ENCODE measurements around the gene DUSP2. TPM values are rescaled to one million over a fixed set of nuclear protein-coding genes. Genes with fewer than 3 reads are reported as not detected.

Gene DUSP2
- total and polyA plus RNA-seq, 2 experiments from 2014 or later: 0.89 to 2.2 TPM

DNA sequence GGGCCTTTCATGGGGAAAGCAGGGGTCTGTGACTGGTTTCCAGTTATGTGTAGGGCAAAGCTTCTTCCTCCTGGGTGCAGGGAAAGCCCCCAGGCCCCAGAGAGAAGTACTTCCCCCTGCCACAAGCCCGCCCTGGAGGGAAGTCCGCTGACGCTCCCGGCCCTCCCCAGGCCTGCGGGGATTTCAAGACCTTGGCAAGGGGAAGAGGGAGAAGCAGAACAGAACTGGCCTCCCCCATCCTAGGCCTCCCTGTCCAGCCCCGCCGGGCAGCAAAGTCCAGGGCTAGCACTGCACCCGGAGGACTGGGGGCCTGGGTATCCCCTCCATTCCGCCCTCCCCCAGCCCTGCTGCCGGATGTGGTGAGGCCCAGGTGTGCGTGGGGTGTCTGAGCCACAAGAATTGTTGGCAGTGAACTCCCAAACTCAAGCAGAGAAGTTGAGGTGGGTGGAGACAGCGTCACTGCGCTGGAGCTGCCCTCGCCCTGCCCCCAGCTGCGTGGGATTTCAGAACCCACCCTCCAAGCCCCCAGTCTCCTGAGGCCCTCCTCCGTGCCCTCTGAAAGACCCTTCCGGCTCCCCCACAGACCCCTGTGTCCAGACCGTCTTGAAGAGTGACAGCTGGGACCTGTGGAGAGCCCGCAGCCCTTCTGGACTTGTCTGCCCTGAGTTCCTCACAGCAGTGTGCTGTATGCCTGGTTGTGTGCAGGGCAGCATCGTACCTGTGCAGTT, 1.1 kb upstream of the DUSP2 start:
- Histone ChIP-seq H3K4me1 (ENCODE audit: low read depth) (peaks cover 14% of the 10 kb centered on the region), H3K27me3 (peaks cover 21% of the 10 kb centered on the region)
- DNase-seq (ENCODE audit: low read depth in 1 of 2, low spot score in 1 of 2): peak in 1 of 2 donors; percentile 60

DNA sequence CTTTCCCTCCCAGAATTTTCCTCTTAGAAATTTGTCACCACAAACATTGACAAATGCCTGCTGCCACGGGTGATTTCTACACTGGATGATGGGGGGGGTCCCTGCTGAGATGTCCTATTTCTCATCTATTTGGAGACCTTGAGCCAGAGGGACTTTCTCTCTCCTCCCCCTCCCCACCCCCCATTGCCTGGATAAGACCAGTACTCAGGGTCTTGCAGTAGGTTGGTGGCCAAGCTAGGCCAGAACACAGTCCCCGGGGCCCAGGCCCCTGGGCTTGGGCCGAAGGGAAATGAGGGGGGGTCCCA, 560 bp upstream of the DUSP2 start:
- TF ChIP-seq, protein P1, sequence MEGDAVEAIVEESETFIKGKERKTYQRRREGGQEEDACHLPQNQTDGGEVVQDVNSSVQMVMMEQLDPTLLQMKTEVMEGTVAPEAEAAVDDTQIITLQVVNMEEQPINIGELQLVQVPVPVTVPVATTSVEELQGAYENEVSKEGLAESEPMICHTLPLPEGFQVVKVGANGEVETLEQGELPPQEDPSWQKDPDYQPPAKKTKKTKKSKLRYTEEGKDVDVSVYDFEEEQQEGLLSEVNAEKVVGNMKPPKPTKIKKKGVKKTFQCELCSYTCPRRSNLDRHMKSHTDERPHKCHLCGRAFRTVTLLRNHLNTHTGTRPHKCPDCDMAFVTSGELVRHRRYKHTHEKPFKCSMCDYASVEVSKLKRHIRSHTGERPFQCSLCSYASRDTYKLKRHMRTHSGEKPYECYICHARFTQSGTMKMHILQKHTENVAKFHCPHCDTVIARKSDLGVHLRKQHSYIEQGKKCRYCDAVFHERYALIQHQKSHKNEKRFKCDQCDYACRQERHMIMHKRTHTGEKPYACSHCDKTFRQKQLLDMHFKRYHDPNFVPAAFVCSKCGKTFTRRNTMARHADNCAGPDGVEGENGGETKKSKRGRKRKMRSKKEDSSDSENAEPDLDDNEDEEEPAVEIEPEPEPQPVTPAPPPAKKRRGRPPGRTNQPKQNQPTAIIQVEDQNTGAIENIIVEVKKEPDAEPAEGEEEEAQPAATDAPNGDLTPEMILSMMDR (IDR thresholded peaks at IDR 0.05; ENCODE audit: low read depth, low read length): no peak
- peaks cover 21% of the 10 kb centered on the region for H3K27me3 ChIP-seq
- H3K4me3 ChIP-seq: no peak overlapping the region
- no peaks in the 10 kb centered on the region for H3K36me3 ChIP-seq
- H3K4me1 ChIP-seq (ENCODE audit: low read depth): peaks cover 14% of the 10 kb centered on the region
- no peaks in the 10 kb centered on the region for H3K9me3 ChIP-seq (ENCODE audit: low read depth)
- DNase-seq (ENCODE audit: low read depth in 1 of 2, low spot score in 1 of 2): no peak
- H3K27ac ChIP-seq: no peak overlapping the region

More for the DNA sequence above, 1.1 kb upstream of the DUSP2 start:
- Histone ChIP-seq H3K9me3 (ENCODE audit: low read depth) (no peaks in the 10 kb centered on the region), H3K27ac (no peak overlapping the region), H3K36me3 (no peaks in the 10 kb centered on the region), H3K4me3 (no peak overlapping the region)
- TF ChIP-seq, protein P1 (IDR thresholded peaks at IDR 0.05; ENCODE audit: low read depth, low read length): no peak

DNA sequence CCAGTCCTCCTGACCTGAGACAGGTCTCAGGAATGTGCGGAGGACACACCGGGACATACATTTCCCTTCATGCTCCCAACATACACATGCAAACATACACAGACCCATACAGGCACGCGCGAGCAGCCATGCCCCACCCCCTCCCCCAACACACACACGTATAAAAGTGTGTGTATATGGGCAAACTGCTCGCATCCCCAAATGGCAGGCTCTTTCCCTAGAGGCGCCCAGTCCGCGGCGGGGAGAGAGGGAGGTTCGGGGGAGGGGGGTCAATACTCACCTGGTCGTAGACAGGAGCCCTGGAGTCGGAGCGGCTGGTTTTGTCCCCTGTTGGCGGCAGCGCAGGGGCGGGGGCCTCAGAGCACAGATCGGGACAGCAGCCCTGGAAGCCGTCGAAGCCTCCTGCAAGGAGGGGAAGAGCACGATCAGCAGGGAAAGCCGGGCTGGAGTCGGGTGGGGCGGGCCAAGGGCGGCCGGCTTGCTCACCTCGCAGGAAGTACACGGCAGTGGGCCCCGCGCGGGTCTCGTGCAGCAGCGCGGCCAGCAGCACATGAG, 682 bp downstream of the DUSP2 start:
- no peak for DNase-seq (ENCODE audit: low read depth in 1 of 2, low spot score in 1 of 2)
- H3K27ac ChIP-seq: no peak overlapping the region
- TF ChIP-seq, protein P1 (IDR thresholded peaks at IDR 0.05; ENCODE audit: low read depth, low read length): no peak
- peak overlapping the region; percentile 32 for H3K4me3 ChIP-seq
- H3K4me1 ChIP-seq (ENCODE audit: low read depth): peaks cover 14% of the 10 kb centered on the region
- H3K27me3 ChIP-seq: peaks cover 24% of the 10 kb centered on the region
- H3K36me3 ChIP-seq: no peaks in the 10 kb centered on the region
- no peaks in the 10 kb centered on the region for H3K9me3 ChIP-seq (ENCODE audit: low read depth)

DNA sequence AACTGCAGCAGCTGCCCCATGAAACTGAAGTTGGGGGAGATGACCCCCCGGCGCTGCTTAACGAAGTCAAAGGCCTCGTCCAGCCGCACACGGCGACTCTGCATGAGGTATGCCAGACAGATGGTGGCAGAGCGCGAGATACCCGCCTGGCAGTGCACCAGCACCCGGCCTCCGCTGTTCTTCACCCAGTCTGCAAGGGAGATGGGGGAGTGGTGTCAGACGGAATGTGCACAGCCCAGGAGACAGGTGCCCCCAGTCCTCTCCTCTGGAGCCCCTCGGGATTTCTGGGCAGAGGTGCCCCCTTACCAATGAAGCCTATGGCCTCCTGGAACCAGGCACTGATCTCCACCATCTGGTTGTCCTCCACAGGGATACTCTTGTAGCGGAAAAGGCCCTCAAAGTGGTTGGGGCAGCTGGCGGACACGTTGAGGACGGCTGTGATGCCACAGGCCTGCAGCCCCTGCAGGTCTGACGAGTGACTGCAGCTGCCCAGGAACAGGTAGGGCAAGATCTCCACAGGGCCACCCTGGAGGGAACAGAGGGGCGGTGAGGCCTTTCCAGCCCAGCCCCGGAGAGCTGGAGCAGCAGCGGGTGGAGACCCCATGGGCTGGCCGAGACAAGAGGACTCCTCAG, 1.3 kb downstream of the DUSP2 start:
- DNase-seq (ENCODE audit: low read depth in 1 of 2, low spot score in 1 of 2): no peak
- no peaks in the 10 kb centered on the region for H3K36me3 ChIP-seq
- H3K4me3 ChIP-seq: no peak overlapping the region
- H3K9me3 ChIP-seq (ENCODE audit: low read depth): no peaks in the 10 kb centered on the region
- no peak overlapping the region for H3K27ac ChIP-seq
- peaks cover 14% of the 10 kb centered on the region for H3K4me1 ChIP-seq (ENCODE audit: low read depth)
- peaks cover 24% of the 10 kb centered on the region for H3K27me3 ChIP-seq
- TF ChIP-seq, protein P1 (IDR thresholded peaks at IDR 0.05; ENCODE audit: low read depth, low read length): no peak

DNA sequence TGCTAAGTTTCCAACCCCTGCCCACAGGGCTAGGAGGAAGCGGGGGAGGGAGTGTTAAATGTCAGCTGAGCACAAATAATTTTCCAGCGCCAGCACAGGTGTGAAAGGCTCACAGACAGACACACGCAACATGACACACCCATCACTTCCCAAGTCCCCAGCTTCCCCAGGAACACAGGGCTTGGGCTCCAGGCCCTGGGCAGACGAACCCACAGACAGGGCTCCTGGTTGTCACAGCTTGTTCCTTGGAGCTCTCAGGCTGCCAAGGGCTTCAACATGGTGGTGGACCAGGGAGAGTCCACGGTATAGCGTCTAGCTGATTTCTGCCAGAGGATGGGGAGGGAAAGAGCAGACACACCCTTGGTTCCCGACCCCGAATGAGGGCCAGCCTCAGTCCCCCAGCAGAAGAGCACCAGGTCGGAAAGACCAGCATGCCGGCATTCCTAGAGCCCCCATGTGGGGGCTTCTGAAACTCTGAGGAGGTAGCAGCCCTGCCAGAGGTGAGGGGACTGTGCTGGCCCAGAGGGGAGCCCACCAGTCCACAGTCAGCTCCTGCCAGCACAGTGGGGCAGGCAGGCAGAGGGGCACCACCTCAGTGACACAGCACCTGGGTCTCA, 1.9 kb downstream of the DUSP2 start:
- H3K27ac ChIP-seq: no peak overlapping the region
- peaks cover 24% of the 10 kb centered on the region for H3K27me3 ChIP-seq
- no peaks in the 10 kb centered on the region for H3K36me3 ChIP-seq
- H3K4me3 ChIP-seq: no peak overlapping the region
- TF ChIP-seq, protein P1 (IDR thresholded peaks at IDR 0.05; ENCODE audit: low read depth, low read length): no peak
- DNase-seq (ENCODE audit: low read depth in 1 of 2, low spot score in 1 of 2): no peak
- no peaks in the 10 kb centered on the region for H3K9me3 ChIP-seq (ENCODE audit: low read depth)
- peaks cover 12% of the 10 kb centered on the region for H3K4me1 ChIP-seq (ENCODE audit: low read depth)
